ENCODE measurements around the gene KMT2A.

The KMT2A gene

GRCh38 chr11:118503216-118503615, 66.9 kb downstream of the KMT2A start:
- no peak for TF ChIP-seq EZH2 (IDR thresholded peaks at IDR 0.05; ENCODE audit: borderline replicate concordance, low read depth, low read length, severe bottlenecking)
- TF ChIP-seq, protein P1, sequence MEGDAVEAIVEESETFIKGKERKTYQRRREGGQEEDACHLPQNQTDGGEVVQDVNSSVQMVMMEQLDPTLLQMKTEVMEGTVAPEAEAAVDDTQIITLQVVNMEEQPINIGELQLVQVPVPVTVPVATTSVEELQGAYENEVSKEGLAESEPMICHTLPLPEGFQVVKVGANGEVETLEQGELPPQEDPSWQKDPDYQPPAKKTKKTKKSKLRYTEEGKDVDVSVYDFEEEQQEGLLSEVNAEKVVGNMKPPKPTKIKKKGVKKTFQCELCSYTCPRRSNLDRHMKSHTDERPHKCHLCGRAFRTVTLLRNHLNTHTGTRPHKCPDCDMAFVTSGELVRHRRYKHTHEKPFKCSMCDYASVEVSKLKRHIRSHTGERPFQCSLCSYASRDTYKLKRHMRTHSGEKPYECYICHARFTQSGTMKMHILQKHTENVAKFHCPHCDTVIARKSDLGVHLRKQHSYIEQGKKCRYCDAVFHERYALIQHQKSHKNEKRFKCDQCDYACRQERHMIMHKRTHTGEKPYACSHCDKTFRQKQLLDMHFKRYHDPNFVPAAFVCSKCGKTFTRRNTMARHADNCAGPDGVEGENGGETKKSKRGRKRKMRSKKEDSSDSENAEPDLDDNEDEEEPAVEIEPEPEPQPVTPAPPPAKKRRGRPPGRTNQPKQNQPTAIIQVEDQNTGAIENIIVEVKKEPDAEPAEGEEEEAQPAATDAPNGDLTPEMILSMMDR (IDR thresholded peaks at IDR 0.05; ENCODE audit: borderline replicate concordance, extremely low read depth, low read length, poor library complexity, severe bottlenecking): no peak
- no peak overlapping the region for H3K4me3 ChIP-seq (ENCODE audit: low read depth in 1 of 2, low read length in 2 of 2)
- no peak for ATAC-seq (ENCODE audit: insufficient read depth, low read depth)

DNA sequence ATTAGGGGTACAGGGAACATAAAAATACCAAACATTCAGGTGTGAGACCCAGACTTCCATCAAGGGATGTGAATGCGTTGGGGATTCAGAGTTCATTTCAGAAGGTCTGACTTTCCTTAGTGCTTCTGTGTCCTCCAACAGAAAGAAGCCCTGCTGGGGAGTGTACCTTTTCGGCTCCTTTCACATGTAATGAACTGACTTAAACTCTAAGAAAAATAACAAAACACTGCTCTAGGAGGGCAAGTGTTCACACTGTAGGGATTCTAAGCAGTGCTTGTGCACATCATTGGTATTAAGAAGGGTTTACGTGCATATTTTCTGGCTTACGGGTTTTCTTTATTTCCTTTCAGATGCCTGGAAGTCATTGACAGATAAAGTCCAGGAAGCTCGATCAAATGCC, 75.3 kb downstream of the KMT2A start:
- no peak overlapping the region for H3K27ac ChIP-seq (ENCODE audit: low read length)
- no peak overlapping the region for H2AFZ ChIP-seq (ENCODE audit: low read depth, low read length)
- no peak overlapping the region for H3K4me3 ChIP-seq (ENCODE audit: low read depth in 1 of 2, low read length in 2 of 2)
- no peaks in the 10 kb centered on the region for H3K27me3 ChIP-seq (ENCODE audit: insufficient read depth, low read length, poor library complexity)
- no peaks in the 10 kb centered on the region for H3K4me1 ChIP-seq (ENCODE audit: insufficient read depth, low read length)
- no peak for ATAC-seq (ENCODE audit: insufficient read depth, low read depth)
- DNase-seq: no peak
- H3K4me2 ChIP-seq (ENCODE audit: insufficient read depth, low read length): no peak overlapping the region
- no peak overlapping the region for H3K9ac ChIP-seq (ENCODE audit: low read depth, low read length)
- peaks cover 99% of the 10 kb centered on the region for H3K36me3 ChIP-seq (ENCODE audit: insufficient read depth, low read length)
- H3K79me2 ChIP-seq (ENCODE audit: insufficient read depth, low read length): no peaks in the 10 kb centered on the region
- TF ChIP-seq, protein P1 (IDR thresholded peaks at IDR 0.05; ENCODE audit: borderline replicate concordance, extremely low read depth, low read length, poor library complexity, severe bottlenecking): no peak
- no peak for TF ChIP-seq EZH2 (IDR thresholded peaks at IDR 0.05; ENCODE audit: borderline replicate concordance, low read depth, low read length, severe bottlenecking)
- H3K9me3 ChIP-seq (ENCODE audit: insufficient read depth, low read length, severe bottlenecking): no peaks in the 10 kb centered on the region
- H4K20me1 ChIP-seq (ENCODE audit: insufficient read depth, low read length): no peaks in the 10 kb centered on the region

More at GRCh38 chr11:118503216-118503615, 66.9 kb downstream of the KMT2A start:
- DNase-seq: no peak
- no peak overlapping the region for H2AFZ ChIP-seq (ENCODE audit: low read depth, low read length)
- H3K27ac ChIP-seq (ENCODE audit: low read length): no peak overlapping the region
- H3K4me1 ChIP-seq (ENCODE audit: insufficient read depth, low read length): no peaks in the 10 kb centered on the region
- no peaks in the 10 kb centered on the region for H3K9me3 ChIP-seq (ENCODE audit: insufficient read depth, low read length, severe bottlenecking)
- peaks cover 99% of the 10 kb centered on the region for H3K36me3 ChIP-seq (ENCODE audit: insufficient read depth, low read length)
- peaks cover 10% of the 10 kb centered on the region; the same call in 1 of the 2 replicates for H4K20me1 ChIP-seq (ENCODE audit: insufficient read depth, low read length)
- H3K79me2 ChIP-seq (ENCODE audit: insufficient read depth, low read length): no peaks in the 10 kb centered on the region
- H3K4me2 ChIP-seq (ENCODE audit: insufficient read depth, low read length): no peak overlapping the region
- H3K27me3 ChIP-seq (ENCODE audit: insufficient read depth, low read length, poor library complexity): no peaks in the 10 kb centered on the region
- H3K9ac ChIP-seq (ENCODE audit: low read depth, low read length): no peak overlapping the region

- Histone ChIP-seq H3K36me3 (ENCODE audit: insufficient read depth, low read length) (peaks cover 91% of the 10 kb centered on the region), H3K4me1 (ENCODE audit: insufficient read depth, low read length) (no peaks in the 10 kb centered on the region), H3K79me2 (ENCODE audit: insufficient read depth, low read length) (no peaks in the 10 kb centered on the region), H3K4me2 (ENCODE audit: insufficient read depth, low read length) (no peak overlapping the region), H3K4me3 (ENCODE audit: low read depth in 1 of 2, low read length in 2 of 2) (no peak overlapping the region), H4K20me1 (ENCODE audit: insufficient read depth, low read length) (no peaks in the 10 kb centered on the region), H2AFZ (ENCODE audit: low read depth, low read length) (no peak overlapping the region), H3K27ac (ENCODE audit: low read length) (no peak overlapping the region), H3K9ac (ENCODE audit: low read depth, low read length) (no peak overlapping the region), H3K27me3 (ENCODE audit: insufficient read depth, low read length, poor library complexity) (no peaks in the 10 kb centered on the region), H3K9me3 (ENCODE audit: insufficient read depth, low read length, severe bottlenecking) (no peaks in the 10 kb centered on the region)
- ATAC-seq (ENCODE audit: insufficient read depth, low read depth) (no peak), DNase-seq (no peak)
- no peak for TF ChIP-seq EZH2 (IDR thresholded peaks at IDR 0.05; ENCODE audit: borderline replicate concordance, low read depth, low read length, severe bottlenecking)
- TF ChIP-seq, protein P1 (IDR thresholded peaks at IDR 0.05; ENCODE audit: borderline replicate concordance, extremely low read depth, low read length, poor library complexity, severe bottlenecking): no peak
These were observed 77.8 kb downstream of the KMT2A start for GRCh38 chr11:118514103-118514502.

DNA sequence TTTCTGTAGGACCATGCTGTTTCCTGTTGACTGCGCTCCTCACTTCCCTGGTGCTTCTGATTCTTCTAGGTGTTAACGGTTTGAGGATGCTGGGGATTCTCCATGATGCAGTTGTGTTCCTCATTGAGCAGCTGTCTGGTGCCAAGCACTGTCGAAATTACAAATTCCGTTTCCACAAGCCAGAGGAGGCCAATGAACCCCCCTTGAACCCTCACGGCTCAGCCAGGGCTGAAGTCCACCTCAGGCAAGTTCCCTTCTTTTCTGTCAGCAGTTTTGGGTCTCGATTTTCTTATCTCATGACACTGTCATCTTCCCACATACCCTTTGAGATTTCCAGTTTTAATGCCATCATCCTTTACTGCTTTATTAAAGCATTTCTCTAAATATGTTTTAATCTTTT, 83.3 kb downstream of the KMT2A start:
- H3K36me3 ChIP-seq (ENCODE audit: insufficient read depth, low read length): peaks cover 89% of the 10 kb centered on the region
- no peaks in the 10 kb centered on the region for H3K9me3 ChIP-seq (ENCODE audit: insufficient read depth, low read length, severe bottlenecking)
- ATAC-seq (ENCODE audit: insufficient read depth, low read depth): no peak
- no peak overlapping the region for H2AFZ ChIP-seq (ENCODE audit: low read depth, low read length)
- DNase-seq: no peak
- no peaks in the 10 kb centered on the region for H3K4me1 ChIP-seq (ENCODE audit: insufficient read depth, low read length)
- H3K4me2 ChIP-seq (ENCODE audit: insufficient read depth, low read length): no peak overlapping the region
- H4K20me1 ChIP-seq (ENCODE audit: insufficient read depth, low read length): peaks cover 4% of the 10 kb centered on the region
- no peak overlapping the region for H3K9ac ChIP-seq (ENCODE audit: low read depth, low read length)
- H3K27ac ChIP-seq (ENCODE audit: low read length): no peak overlapping the region
- H3K27me3 ChIP-seq (ENCODE audit: insufficient read depth, low read length, poor library complexity): no peaks in the 10 kb centered on the region
- H3K4me3 ChIP-seq (ENCODE audit: low read depth in 1 of 2, low read length in 2 of 2): no peak overlapping the region
- TF ChIP-seq, protein P1 (IDR thresholded peaks at IDR 0.05; ENCODE audit: borderline replicate concordance, extremely low read depth, low read length, poor library complexity, severe bottlenecking): no peak
- no peak for TF ChIP-seq EZH2 (IDR thresholded peaks at IDR 0.05; ENCODE audit: borderline replicate concordance, low read depth, low read length, severe bottlenecking)
- no peaks in the 10 kb centered on the region for H3K79me2 ChIP-seq (ENCODE audit: insufficient read depth, low read length)

All from DND-41 (cell line).